HG03342 (cell line): ENCODE data around the gene TMEM106C.

ENCODE experiments used
- ATAC-seq: cut with Tn5 transposase; IDR thresholded peaks from one replicate; pipeline ENCODE4 v1.9.1; 2021; ENCODE audit warnings: mild to moderate bottlenecking, moderate library complexity; ENCODE audit not compliant: unreplicated experiment

Gene TMEM106C

DNA sequence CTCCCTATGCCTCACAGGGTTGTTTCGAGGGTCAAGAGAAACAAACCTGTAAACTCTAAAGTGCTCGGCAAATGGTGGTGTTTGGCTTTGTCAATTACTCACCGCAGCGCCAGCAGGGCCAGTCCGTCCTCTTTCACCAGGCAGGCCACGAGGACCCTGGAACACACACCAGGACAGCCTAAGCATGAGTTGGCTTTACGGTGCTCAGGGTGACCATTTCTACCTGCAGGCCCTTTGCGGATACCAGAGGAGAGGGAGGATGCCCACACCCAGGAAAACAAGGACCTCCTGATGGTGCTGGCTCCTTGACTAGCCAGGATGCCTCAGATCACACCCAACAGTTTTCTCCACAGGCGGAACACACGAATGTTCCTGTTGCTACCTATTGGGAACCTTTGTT is 29.4 kb downstream of the TMEM106C start:
- no peak for ATAC-seq

DNA sequence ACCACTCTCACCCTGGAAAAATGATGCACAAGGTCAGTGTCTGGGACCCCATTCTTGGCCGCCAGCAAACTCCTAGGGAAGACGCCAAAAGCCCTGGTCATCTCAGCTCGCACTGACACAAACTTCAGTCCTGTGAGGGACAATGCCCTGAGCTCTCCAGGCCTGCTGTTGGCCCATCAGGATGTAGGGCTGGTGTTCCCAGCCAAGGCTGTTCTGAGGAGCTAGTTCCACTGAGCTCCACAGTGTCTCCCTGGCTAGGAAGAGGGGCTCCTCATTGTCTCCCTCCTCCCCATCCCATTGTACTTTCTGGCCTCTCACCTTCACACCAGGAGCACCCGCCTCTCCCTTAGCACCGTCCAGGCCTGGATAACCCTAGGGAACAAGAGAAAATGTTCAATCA is 30.1 kb downstream of the TMEM106C start:
- no peak for ATAC-seq

- ATAC-seq = no peak
Measured at GRCh38 chr12:47995981-47996401, 32.6 kb downstream of the TMEM106C start.

GRCh38 chr12:47997321-47997720 is 33.9 kb downstream of the TMEM106C start:
- ATAC-seq = no peak

- no peak for ATAC-seq
Measured at GRCh38 chr12:47999816-48000215, 36.4 kb downstream of the TMEM106C start.

- no peak for ATAC-seq
Measured at GRCh38 chr12:48000878-48001504, 37.6 kb downstream of the TMEM106C start.

DNA sequence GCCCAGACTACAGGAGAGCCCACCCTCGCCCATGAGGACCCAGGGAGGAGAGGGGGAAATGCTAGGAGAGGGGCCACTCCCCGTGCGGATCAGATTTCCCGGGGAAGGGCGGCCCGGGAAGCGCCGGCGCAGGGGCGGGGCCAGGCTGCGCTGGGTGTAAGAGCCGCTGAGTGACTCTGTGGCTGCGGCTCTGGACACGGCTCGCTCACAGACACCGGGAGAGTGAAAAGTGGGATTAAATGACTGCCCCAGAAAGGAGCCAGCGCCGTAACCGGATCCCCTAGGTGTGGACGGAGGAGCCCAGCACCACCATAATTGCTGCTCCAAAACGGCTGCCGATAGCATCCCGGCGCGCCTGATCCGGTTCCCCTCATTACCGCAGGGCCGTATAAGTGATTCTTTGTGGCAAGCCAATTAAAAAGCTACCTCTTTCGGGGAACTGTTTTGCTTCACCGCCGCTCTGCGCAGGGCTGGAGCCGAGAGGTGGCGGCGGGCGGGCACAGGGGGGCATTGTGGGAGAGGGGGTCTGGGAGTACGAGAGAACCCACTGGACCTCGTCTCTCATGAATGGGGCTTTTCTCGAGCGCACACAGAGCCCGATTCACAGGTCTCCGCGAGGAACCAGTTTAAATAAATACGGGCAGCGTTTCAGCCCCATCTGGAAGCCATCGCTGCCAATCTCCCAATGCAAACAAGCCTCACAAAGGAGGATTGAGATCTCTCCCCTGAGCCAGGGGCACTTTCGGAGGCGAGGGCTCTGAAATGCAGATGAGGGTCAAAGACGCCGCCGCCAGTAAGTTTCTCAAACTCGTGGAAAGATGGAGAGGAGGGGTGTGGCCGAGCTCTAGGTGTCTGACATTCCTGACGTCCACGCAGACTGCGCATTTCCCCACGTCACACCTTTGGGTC is 38.4 kb downstream of the TMEM106C start:
- ATAC-seq = no peak

DNA sequence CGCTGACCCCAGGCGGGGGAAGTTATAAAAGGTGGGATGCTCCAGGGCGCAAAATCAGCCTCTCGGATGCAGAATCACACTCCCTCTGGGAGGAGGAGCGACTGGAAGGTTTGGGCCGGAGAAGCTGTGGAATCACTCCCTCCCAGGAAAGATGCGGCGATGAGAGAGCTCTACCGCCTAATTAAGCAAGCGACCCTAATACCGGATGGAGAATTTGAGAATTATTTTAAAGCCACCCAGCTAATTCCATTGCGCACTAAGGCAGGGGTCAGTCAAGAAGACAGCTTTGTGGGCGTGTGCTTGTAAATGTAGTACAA is 39.0 kb downstream of the TMEM106C start:
- no peak for ATAC-seq

- ATAC-seq = no peak
Measured at GRCh38 chr12:48002773-48003218, 39.4 kb downstream of the TMEM106C start.

- no peak for ATAC-seq
Measured at GRCh38 chr12:48003226-48004052, 40.0 kb downstream of the TMEM106C start.

DNA sequence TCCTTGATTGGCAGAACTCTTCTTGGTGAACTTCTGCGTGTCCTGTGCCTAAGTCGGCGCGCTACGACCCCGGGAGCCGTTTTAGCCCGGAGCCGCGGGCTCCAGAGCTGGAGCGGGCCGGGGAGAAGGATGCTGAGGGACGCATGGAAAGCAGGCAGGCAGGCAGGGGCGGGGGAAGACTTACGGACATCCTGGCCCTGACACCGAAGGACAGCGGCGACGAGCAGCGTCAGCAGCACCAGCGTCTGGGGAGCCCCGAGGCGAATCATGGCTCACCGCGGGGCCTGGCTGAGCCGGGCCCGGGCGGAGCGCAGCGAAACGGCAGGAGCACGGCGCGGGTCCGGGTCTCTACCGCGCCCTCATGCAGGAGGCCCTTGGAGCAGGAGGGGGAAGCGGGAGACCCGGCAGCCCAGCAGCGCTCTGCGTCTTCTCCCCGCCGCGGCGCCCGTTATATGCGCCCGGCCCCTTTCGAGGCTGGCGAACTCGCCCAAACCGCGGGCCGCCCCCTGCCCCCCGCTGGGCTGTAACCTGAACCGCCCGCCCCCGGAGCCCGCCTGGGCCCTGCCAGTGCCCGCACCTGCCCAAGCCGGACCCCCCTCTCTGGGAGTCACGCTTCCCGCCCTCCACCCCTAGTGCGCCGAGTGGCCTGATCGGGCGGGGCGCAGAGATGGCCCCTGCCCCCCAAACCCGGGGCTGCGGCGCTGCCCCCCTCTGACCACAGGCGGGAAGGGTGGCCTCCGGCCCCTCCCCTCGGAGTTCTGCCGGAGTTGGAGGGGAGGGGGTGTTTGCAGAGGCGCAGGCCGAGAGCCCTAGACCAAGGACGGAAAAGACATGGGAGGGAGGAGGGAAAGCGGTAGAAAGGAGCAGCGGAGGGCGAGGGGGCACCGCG is 40.9 kb downstream of the TMEM106C start, which contains the start of gene COL2A1:
COL2A1 (minus strand) TSS at position 424 of the 889 bp plus-strand sequence; CDS start at position 269, 155 bp downstream.
- no peak for ATAC-seq

DNA sequence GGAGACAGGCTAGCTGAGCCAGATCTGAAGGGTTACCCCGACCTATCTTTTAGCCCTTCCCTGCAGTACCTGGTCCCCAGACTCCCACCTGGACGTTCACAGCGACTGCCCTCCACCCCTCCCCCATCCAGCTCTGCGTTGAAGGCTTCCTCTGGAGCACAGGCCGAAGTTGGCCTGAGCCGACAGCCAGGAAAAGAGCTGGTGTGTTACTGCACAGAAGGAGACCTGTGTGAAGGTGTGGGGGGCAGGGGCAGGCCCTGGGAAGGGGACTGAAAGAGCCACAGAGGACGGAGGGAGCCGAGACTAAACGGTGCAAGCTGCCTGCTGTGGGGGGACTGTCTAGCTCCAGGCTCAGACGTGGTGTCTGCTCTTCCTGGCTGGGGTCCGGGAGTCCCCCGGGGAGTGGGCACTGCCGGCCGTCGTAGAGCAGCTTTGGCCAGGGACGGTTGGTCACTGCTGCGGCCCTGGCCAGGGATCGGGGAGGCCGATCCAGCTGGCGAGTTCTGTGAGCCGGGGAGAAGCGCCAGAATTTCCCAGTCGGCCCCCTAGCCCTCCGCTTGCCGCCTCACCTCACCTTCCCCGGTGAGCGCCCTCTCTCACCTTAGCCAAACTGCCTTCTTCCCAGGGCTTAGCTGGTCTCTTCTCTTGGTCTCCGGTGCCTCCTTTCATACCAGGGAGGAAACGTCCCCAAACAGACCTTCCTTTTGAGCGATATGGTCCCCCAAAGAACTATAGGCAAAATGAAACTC is 41.8 kb downstream of the TMEM106C start:
- ATAC-seq = no peak

DNA sequence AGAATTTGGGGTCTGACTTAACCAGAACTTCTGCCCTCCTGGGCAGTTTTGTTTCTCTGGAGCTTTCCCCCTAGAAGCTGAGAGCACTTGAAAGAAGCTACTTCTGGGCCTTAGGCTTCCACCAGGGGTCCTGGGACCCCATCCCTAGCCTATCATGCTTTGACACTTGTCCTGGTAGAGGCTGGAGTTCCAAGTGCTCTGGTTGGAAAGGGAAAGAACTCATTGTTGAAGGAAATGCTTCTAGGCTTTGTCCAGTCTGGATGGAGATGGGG is 42.3 kb downstream of the TMEM106C start:
- no peak for ATAC-seq

GRCh38 chr12:48007206-48007605 is 43.8 kb downstream of the TMEM106C start:
- no peak for ATAC-seq

DNA sequence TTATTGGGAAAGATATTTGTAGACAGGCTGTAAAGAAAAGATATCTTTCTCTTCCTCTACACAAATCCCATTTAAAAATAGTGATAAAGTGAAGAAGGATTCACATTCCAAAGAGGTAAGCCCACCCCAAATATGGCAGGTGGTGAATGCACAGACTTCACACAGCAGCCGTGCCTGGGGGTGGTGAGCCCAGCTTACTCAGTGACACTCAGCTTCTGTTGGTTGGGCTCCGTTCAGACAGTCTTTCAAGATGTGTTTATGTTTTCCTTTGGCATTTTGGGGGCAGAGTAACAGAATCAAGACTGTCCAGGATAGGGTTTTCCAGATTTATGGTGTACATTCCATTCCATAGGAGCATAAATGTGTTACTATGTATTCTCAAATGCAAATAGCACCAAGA is 45.0 kb downstream of the TMEM106C start:
- ATAC-seq = no peak

- no peak for ATAC-seq
Measured at GRCh38 chr12:48008950-48009349, 45.6 kb downstream of the TMEM106C start.

DNA sequence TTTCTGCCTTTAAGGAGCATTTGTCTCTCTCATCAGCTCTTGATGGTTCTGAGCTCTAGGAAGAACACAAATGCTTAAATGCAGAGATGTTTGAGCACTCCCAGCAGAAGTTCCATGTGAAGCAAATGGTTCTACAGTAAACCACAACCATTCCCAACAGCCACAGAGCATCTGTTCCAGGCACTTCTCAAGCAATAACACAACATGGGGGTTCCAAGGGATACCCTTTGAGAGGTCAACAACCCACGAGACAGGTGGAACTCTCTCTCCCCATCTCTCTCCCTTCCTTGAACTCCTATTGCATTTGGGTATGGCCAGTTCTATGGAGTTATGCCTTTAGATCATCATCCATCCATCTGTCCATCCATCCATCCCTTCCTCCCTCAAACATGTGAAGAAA is 46.1 kb downstream of the TMEM106C start:
- no peak for ATAC-seq

DNA sequence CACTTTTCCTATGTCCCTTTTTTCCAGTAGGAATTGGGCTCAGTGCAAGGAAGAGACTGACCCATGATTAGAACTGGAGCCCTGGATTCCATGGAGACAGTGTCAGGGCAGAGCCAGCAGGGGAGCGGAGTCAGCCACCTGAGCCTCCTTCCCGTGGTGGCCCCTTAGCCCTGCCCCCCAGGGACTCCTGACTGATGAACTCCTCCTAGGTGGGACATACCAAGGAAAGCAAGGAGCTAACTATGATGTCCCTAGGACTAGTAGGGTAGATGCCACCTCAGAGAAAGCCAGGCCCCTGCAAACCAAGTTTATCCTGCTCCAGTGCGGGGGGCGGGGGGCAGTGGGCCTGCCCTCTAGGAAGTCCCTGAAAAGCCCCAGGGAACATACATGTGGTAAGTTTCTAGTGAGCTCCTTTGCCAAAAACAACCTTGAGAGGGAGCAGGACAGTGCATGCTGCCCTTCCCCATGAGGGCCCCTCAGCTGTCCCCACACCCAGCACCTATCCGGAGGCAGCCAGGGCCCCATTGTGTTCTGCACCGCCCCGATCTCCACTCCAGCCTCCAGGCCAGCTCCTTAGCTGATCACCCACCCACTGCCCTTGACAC is 47.1 kb downstream of the TMEM106C start:
- ATAC-seq = no peak

DNA sequence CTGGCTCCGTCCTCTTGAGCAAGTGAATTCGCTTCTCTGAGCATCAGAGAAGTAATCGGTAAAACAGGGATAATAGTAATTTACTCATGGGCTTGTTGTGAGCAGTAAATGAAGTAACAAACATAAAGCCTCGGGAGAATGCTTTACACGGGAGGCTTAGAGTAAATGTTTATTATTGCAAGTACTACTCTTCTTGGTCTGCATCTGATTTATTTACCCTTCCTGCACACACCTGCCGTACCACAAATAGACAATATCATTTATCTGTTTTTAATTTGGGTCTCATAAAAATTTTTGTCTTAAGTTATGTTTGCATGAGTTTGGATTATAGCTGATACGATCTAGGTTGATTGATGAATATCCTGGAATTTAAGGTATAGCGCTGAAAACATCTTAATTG is 48.7 kb downstream of the TMEM106C start:
- no peak for ATAC-seq

DNA sequence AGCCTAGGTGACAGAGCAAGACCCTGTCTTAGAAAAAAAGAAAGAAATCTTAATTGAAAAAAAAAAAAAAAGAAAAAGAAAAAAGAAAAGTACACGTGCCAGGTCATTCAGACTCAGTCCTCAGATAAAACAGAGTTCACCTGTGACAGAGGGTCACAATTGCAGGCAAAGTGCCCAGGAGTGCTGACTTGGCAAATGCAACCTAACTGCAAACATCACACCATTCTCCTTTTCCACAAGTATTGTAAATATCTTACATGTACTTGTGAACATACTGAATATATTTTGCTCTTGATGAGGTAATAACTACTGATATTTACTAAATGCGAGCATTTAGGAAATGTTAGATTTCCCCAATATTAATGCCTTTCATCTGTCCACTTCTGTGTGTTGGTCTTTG is 49.9 kb downstream of the TMEM106C start:
- no peak for ATAC-seq
